Stimulated activated CD4-positive, alpha-beta T cell treated with anti-CD3 and anti-CD28 coated beads, Interleukin-15, amount 100 ng/mL, for 48 hours (primary cell): ENCODE measurements around the gene DNAJB2.

Experiments used
- DNase-seq, 2 donors: peaks; one replicate each; pipeline ENCODE4 v3.0.0-alpha.2; 2020; ENCODE audit warnings: low read depth in 2 of 2

DNAJB2 gene

DNA sequence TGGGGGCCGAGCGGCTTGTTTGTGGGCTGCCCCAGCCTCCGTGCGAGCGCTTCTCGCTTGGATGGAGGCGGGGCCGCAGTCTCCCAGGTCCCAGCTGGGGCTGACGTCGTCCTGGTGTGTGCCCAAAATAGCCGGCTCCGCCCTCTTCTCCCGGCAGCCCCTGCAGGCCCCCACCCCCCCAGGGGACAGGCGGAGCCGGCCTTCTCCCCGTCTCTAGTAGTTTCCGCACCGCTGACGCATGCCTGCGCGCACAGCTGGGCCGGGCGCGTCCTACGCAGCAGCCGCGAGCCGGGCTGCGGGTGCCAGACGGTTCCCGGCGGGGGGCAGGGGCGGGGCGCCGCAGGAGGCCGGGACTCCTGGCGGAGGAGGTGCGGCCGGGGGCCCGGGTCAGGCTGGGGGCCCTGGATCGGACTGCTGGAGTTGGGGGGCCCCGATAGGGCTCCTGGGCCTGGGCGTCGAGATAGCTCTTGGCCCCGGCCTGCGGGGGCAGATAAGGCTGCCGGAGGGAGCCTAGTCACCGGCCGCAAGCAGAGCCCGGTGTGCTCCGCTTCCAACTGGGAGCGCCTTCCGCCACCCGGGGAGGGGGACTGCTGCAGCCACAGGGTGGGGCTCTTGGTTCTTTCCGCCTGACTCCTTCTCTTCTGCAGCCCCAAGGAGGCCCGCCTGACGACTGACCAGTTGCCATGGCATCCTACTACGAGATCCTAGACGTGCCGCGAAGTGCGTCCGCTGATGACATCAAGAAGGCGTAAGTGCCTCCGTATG is at the start of gene DNAJB2:
Gene DNAJB2 (plus strand): TSS at position 216 of the 765 bp plus-strand sequence. CDS start 468 bp downstream, at position 684.
- peak; percentile 99 to 100 for DNase-seq

DNA sequence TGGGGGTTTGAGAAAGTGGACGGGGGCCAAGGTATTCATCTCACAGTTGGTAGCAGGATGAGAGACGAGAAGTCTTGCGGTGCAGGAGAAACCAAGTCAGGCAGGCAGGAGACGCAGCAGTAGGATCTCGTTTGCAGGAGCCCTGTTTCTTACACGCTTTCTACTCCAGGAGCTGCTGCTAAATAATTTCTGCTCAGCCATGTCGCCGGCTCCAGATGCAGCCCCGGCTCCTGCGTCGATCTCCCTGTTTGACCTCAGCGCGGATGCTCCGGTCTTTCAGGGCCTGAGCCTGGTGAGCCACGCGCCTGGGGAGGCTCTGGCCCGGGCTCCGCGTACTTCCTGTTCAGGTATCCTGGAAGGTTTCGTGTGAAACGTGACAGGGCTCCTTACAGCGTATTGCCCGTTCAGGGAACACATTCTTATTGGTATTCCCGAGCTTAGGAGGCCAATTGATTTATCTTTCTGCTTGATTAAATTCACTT is 49.1 kb upstream of the DNAJB2 start:
- no peak for DNase-seq

DNA sequence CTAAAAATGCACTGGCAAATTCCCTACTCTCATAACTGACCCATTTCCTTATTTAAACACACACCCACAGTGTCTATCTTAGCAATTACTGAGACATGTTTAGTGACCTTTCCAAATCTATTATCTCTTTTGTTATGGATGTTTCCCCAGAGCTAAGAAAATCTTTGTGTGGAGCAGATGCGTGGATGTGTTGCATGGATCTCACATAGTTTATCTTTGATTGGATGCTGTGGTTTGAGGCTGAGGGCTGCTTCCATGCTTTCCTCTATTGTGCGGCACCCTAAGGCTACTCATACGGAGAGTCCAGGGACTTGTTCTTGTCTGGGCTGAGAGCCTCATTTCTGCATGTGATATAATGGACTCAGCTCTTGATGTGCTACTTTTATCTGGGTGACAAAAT is 44.8 kb upstream of the DNAJB2 start:
- no peak for DNase-seq

DNA sequence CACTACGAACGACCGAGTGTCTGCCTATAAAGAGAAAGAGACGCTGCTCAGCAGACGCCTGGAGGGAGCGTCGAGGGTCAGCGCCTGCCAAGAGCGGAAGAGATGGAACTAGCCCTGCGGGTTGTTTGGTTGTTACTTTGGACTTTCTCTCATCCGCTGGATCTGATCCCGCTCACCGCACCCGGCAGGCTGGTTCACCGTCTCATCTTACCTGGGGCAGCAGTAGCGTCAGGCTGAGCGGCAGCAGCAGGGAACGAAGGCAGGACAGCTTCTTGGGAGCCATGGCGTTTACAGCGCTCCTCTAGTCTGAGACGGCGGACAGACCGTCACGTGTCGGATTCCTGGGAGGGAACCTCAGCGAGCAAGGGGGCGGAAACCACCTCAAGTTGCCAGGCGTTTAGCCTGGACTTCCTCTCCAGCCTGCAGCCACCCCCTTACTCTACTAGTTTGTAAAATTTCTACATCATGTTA is 35.8 kb upstream of the DNAJB2 start:
- no peak for DNase-seq

DNA sequence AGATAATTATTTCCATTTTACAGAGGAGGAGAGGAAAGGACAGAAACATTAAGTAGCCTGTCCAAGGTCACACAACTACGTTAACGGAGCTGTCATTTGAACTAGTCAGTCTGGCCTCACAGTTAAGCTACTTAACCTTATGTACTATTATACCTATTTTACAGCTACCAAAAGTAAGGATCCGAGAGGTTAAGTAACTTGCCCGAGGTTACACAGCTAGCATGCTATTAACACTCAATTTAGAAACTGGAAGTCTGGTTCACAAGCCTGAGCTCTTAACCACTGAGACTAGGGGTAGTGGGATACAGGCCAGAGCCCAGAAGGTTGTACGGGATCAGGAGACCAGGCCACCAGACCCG is 34.4 kb upstream of the DNAJB2 start:
- DNase-seq = no peak

DNA sequence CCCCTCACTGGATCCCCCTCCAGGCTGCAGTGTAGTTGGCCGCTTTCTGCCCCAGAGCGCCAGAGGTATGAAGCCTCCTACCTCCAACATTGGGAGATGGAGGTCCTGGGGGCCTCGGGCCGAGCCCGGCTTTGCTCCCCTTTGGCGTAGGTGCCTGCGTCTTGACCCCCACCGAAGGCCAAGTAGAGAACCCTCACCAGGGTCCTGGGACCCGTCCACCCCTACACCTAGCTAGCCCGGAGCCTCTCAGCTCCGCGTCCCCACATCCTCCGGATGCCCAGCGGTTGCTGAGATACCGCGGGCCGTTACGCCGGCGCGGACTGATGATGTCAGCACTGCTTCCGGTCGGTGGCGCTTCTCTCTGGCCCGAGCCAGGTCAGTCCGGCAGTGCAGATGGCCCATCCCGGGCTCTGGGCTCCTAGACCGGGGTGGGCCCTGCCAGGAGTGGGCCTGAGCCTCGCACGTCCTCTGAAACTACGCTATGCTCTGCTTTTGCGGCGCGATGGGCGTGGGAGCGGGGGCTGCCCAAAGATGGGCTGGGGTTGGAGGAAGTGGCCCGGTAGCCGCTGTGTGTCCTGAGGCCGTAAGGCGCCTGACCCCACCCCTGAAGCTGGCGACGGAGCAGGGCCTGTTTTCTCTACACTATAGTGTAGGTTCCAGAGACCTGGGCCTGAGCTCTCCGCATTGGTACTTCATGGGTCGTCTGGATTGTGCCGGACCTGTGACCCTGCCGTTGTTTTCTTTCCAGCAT is 33.8 kb upstream of the DNAJB2 start, which contains the start of the genes GLB1L and STK16:
Gene GLB1L (minus strand): TSS at position 297 of the 751 bp plus-strand sequence. CDS start 1,871 bp downstream, outside the sequence.
Gene STK16 (plus strand): TSS at position 332 of the 751 bp plus-strand sequence. CDS start 521 bp downstream, outside the sequence.
- peak; percentile 76 to 84 for DNase-seq

DNA sequence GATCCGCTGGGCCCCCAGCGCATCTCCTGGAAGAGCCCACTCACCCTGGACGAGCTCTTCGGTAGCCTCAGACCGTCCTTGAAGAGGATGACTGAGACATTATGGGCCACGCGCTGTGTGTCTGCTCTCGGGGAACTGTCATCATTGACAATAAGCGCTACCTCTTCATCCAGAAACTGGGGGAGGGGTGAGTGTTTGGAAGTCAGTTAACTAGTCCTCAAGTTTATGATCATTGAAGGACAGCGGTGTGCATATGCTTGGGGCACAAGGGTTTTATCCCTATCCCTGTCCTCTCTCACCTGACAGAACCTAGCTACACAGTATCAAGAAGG is 33.3 kb upstream of the DNAJB2 start:
- DNase-seq = no peak

DNA sequence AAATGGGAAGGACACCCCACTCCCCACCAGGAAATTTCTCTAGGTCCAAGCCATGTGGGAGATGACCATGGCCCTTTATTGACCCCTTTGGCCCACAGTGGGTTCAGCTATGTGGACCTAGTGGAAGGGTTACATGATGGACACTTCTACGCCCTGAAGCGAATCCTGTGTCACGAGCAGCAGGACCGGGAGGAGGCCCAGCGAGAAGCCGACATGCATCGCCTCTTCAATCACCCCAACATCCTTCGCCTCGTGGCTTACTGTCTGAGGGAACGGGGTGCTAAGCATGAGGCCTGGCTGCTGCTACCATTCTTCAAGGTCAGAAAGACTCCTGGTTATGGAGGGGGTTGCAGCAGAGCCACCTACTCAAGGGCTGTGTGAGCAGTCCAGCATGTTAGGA is 32.6 kb upstream of the DNAJB2 start:
- no peak for DNase-seq

DNA sequence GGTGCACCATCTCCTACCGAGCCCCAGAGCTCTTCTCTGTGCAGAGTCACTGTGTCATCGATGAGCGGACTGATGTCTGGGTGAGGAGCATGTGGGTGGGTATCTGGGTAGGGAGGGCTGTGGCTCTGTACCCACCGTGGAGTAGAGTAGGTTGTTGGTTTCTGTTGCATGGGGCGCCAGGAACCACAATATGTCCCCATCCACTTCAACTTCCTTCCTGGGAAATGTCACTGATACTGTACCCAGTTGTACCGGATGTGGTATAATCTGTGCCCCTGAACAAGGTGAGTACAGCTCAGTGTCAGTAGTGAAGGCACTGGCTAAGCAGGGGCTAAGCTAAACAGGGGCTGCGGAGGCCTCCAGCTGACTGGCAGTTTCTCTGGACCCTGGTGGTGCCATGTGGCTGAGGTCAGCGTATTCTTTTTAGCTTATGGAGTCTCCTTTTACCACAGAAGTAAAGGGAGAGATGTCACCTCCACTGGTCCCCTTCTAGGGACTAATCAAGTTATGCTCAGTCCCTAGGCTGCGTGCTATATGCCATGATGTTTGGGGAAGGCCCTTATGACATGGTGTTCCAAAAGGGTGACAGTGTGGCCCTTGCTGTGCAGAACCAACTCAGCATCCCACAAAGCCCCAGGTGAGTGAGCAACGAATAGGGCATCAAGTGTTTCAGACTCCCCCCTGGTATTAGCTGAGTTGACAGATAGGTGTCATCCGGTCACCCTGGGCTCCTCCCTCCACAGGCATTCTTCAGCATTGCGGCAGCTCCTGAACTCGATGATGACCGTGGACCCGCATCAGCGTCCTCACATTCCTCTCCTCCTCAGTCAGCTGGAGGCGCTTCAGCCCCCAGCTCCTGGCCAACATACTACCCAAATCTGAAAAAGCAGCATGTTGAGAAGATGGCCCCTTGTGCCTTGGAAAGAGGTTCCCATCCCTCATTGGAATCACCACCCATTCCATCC is 31.2 kb upstream of the DNAJB2 start:
- DNase-seq = peak in 1 of 2 donors; percentile 57

DNA sequence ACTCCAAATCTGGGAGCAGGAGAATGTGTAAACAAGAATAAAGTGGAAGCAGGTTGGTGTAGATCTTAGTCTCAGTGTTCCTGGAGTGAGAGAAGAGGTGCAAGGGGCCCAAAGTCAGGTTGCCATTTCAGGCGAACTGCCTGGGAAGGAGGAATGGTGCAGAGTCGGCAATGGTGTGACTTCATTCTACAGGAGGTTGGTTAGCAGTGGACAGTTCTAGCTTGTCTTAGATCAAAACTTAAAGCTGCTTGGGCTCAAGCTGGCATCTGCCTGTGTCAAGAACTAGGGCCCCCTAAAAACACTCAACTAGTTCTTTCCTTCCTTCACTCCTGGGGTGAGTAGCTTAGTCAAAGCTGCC is 30.3 kb upstream of the DNAJB2 start:
- no peak for DNase-seq

DNA sequence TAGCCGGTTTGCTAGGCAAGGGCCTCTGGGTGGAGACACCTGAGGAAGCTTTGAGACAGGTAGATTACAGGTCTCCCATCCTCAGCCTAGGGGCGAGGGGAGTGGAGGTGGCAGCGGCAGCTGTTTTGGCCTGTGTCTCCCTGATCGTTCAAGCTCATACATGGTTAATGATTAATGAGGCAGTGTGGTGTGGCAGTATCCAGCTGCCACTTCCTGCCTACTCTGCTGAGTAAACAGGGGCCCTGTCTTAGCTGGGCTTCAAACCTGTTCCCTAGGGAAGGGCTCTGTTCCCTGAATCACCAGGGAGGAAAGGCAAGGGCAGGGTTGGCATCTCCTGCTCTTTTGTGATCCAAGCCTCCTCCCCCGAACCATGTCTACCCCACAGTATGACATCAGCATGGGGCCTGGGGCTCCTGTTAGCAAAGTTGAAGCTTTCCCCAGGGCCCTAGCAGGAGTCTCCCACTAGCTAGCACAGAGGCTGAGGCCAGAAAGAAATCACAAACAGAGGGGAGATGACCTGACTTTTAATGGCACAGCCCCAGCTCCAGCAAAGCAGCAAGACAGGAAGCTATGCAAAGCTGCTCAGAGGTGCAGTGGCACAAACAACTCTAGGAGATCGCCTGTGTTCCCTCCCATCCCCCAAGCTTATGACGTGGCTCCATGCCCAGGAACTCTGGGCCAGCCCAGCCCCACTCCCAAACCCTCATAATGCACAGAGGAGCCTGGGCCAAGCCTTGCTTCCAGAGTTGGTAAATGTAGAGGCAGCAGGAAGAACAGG is 29.8 kb upstream of the DNAJB2 start:
- DNase-seq = no peak

DNA sequence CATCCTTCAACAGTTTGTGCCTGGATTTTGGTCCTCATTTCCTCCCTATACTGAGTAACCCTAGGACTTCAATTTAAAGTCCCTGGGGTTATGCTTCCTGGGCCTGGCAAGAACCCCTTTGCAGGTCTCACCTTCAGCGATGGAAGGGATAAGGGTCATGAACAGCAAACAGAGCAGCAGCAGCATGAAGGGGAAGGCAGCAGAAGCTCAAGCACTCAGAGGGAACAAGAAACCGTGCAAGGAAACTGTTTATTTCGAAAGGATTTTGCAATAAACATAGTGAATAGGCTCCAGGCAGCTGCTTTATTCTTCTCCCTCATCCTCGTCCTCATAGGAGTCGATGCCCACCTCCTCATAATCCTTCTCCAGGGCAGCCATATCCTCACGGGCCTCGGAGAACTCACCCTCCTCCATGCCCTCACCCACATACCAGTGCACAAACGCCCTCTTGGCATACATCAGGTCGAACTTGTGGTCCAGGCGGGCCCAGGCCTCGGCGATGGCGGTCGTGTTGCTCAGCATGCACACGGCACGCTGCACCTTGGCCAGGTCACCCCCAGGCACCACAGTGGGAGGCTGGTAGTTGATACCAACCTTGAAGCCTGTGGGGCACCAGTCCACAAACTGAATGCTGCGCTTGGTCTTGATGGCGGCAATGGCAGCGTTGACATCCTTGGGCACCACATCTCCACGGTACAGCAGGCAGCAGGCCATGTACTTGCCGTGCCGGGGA is 29.0 kb upstream of the DNAJB2 start:
- no peak for DNase-seq

DNA sequence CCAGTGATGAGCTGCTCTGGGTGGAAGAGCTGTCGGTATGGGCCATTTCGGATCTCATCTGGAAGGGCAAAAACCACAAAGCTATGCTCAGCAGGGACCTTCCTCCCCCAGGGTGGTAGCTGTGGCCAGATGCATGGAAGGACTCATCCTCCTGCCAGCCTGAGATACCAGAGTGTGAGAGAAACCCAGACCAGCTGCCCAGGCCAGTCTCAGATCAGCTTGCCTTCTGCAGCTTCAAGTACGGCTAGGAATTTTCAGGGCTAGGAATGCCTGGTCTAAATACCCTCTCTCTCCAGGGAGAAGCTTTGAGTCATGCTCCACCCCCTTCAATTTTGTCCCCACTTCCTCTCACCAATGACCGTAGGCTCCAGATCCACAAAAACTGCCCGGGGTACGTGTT is 27.5 kb upstream of the DNAJB2 start:
- DNase-seq = no peak

DNA sequence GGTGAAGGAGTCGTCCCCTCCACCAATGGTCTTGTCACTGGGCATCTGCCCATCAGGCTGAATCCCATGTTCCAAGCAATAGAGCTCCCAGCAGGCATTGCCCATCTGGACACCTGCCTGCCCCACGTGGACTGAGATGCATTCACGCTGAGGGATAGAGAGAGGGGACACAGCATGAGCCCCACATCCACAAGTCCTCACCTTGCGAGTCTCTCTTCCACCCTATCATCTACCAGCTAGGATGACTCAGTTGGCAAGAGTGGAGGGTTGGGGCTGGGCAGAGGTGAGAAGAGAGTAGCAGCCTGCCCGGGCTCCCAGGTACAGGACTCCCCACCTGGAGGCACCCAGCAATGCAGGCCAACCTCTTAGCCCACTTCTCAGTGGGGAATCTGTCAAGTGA is 27.1 kb upstream of the DNAJB2 start:
- DNase-seq = no peak

DNA sequence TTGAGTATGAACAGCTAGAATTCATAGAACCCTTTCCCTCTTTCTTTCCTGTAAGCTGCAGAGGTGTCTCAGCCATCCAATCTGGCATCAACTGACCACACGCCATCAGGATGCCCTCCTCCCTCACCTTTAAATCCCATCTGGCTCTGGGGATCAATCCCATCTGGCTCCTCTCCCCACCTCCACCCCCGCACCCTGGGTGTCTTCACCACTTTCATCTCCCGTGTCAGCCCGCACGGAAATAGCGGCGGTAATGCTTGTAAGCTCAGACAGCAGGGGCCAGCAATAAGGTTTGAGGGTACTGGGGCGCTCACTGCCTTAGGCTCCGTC is 26.6 kb upstream of the DNAJB2 start:
- no peak for DNase-seq

DNA sequence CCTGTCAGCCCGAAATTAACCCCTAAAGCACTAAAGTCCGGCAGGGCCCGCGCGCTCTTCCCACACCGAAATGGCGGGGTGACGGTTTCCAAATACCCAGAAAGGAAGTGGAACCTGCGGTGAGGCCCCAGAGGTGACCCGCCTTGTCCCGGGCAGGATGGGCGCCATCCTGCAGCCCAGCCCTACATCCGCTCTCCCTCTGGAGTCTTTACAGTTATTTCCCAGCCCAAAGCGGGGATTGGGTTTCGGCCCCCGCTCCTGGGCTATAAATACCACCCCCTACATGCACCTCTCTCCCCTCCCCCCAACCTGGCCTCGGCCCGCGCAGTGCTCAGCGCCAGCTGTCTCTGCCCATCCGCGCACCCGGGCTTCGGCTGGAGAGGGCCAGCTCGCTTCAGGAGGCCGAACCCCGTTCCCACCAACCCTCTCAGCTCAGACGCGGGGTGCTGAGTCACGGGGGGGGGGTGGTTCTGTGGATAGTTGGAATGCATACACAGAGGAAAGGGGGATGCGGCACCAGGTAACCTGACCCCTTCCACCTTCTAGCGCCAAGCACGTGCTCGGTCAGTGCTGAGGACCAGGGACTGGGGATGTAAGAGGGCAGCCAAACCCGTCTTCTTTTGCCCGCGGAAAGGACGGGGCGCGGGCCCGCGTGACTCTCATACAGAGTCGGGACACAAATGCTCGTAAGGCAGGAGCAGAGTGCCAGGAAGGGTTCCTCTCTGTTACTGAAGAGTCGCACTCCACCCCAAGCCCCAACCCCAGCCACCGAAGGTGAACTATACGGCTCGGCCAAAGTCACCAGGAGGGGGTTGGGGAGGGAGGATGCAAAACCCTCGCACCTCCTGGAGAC is 26.0 kb upstream of the DNAJB2 start, which contains the start of gene TUBA4B:
Gene TUBA4B (plus strand): TSS at position 344 of the 853 bp plus-strand sequence. CDS start 165 bp downstream, at position 509.
- no peak for DNase-seq

DNA sequence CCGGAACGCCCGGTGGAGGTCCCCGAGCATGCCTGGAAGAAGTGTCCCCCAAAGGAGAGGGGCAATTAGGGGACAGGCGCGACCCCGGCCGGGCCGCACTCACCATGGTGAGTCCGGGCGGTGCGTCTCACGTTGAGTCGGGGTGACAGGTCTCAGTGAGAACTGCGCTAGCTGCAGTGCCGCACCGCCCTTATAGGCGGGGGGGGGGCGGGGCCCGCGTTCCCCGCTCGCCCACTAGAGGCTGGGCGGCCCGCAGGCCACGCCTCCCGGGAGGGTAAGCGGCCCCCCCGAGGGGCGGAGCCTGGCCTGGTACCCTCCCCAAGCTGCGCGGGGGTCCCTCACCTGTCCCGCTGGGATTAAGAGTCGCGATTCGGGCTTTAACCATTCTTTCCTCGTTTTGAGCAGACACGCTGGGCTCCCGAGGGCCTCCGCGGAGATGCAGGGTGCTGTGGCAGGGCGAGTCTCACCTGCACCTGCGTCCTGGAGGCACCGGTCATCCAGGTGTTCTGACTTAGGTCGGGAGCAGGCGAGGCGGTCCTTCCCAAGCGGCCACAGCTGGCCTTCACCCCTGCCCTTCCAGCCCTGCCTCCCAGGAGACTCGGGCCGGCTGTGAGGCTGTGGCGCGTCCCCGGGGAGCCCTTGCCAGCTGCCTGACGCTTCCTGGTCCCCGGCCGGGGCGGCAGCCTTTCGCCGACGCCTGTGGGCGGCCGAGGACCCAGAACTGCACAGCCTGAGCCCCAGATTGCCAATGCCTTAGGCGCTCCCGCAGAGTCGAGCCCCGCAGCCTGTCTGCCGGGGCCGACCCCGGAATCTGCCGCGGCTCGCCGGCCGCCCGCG is 25.2 kb upstream of the DNAJB2 start, which contains the start of gene TUBA4A:
Gene TUBA4A (minus strand): TSS at position 166 of the 837 bp plus-strand sequence. CDS start 60 bp downstream, at position 106.
- DNase-seq = peak; percentile 80 to 86

DNA sequence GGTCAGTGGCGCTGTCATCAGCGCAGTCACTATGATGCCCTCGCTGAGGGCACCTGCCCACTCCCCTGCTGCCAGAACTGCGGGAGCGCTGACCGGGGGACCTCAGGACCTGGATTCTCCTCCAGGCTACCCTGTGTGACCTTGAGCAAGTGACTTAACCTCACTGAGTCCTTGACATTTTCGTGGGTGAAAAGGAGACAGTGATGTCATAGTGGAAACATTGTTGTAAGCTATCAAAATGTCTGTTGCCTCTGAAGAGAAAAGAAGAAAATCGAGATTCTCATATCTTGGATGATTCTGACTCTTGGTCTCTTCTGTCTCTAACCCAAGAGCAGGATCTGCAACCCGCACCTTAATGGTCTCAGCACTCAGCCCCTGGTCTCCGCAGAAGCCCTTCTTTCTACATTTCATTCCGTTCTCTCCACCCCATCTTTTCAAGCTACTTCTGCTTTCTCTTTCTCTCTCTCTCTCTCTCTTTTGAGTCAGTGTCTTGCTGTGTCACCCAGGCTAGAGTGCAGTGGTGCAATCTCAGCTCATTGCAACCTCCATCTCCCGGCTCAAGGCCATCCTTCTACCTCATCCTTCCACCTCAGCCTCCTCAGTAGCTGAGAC is 24.5 kb upstream of the DNAJB2 start:
- DNase-seq = no peak
